HepG2 (cell line): ENCODE measurements around the gene CSF1R. TPM values are rescaled to one million over a fixed set of nuclear protein-coding genes. Genes with fewer than 3 reads are reported as not detected.

Source experiments
- ATAC-seq: fragments of 200-7000 bp; cut with Tn5 transposase; 3 replicates; pipeline ENCODE4 v1.9.1; 2020; ENCODE audit warnings: mild to moderate bottlenecking, moderate library complexity
- BruUV-seq: library from RNA; stranded (reverse); fragments of 400-500 nt; replicated peaks from 2 replicates; lab custom pipeline; 2021; lab: Mats Ljungman, UMichigan
- CTCF ChIA-PET: fragments of 300-600 bp; formaldehyde crosslinking; extraction: SDS; loops from one replicate; lab custom pipeline; 2021; ENCODE audit warnings: low total read pairs, inconsistent platforms, low intra/inter-chr PET ratio; lab: Yijun Ruan, JAX
- POLR2A ChIA-PET: fragments of 350-600 bp; sonication (Branson Sonifier 250); formaldehyde crosslinking; loops from one replicate; lab custom pipeline; 2020; ENCODE audit warnings: antibody characterized with exemption, inconsistent platforms; lab: Yijun Ruan, JAX
- DNase-seq: peaks from one replicate; pipeline ENCODE4 v3.0.0-alpha.2; 2015; ENCODE audit warnings: low spot score
- FAIRE-seq: peaks from 3 replicates; lab custom pipeline; 2011; peaks lifted over from hg19 to GRCh38; lab: Jason Lieb, UNC
- H2AFZ ChIP-seq: one replicate; pipeline ENCODE4 v1.6.1; 2011; ENCODE audit warnings: low read length, inconsistent platforms
- H3K27ac ChIP-seq: fragments of 300-600 bp; 3 replicates; pipeline ENCODE4 v1.8.0; 2011; ENCODE audit warnings: mixed run types, mild to moderate bottlenecking, mixed read lengths, low read length, inconsistent platforms; ENCODE audit not compliant: insufficient read depth; ENCODE audit errors: extremely low read length
- H3K27me3 ChIP-seq, 2 experiments: fragments of 200-600 bp in 1 of 2; 2 replicates in 1 of 2; 3 replicates in 1 of 2; pipeline versions ENCODE4 v1.6.0 to v1.8.0; 2011; ENCODE audit warnings: low read length in 2 of 2, mild to moderate bottlenecking in 2 of 2, moderate library complexity in 2 of 2, inconsistent platforms in 1 of 2; ENCODE audit not compliant: insufficient read depth in 2 of 2, control insufficient read depth in 1 of 2
- H3K36me3 ChIP-seq, 2 experiments: fragments of 200-600 bp in 1 of 2; replicated peaks in 1 of 2; 2 replicates in 1 of 2; 3 replicates in 1 of 2; pipeline versions ENCODE4 v1.5.1 to v1.8.0; 2011; ENCODE audit warnings: low read length in 2 of 2, inconsistent platforms in 1 of 2; ENCODE audit not compliant: insufficient read depth in 2 of 2, control insufficient read depth in 1 of 2
- H3K4me1 ChIP-seq: 2 replicates; pipeline ENCODE4 v1.5.1; 2012; ENCODE audit warnings: low read length, inconsistent platforms; ENCODE audit not compliant: insufficient read depth
- H3K4me2 ChIP-seq: 2 replicates; pipeline ENCODE4 v1.6.0; 2011; ENCODE audit warnings: low read depth, low read length, inconsistent platforms
- H3K4me3 ChIP-seq, 3 experiments: fragments of 200-600 bp in 1 of 3; sonication (generic), shearing (Covaris generic) in 1 of 3; replicated peaks in 1 of 3; 2 replicates each; pipeline ENCODE4 v1.5.1; 2011 to 2016; ENCODE audit warnings: low read length in 3 of 3, inconsistent platforms in 2 of 3, low read depth in 2 of 3, mild to moderate bottlenecking in 2 of 3, control low read depth in 1 of 3, mixed read lengths in 1 of 3; ENCODE audit not compliant: insufficient read depth in 1 of 3
- H3K79me2 ChIP-seq: one replicate; pipeline ENCODE4 v1.6.1; 2011; ENCODE audit warnings: low read length, inconsistent platforms; ENCODE audit not compliant: insufficient read depth
- H3K9ac ChIP-seq: 2 replicates; pipeline ENCODE4 v1.6.0; 2011; ENCODE audit warnings: mild to moderate bottlenecking, low read depth, low read length, inconsistent platforms; ENCODE audit not compliant: insufficient read depth
- H3K9me3 ChIP-seq: 2 replicates; pipeline ENCODE4 v1.5.1; 2012; ENCODE audit warnings: mild to moderate bottlenecking, low read length
- H4K20me1 ChIP-seq: 2 replicates; pipeline ENCODE4 v1.6.0; 2011; ENCODE audit warnings: inconsistent platforms, mild to moderate bottlenecking, low read length, moderate library complexity; ENCODE audit not compliant: insufficient read depth
- ARID5B ChIP-seq: IDR thresholded peaks from 2 replicates; pipeline ENCODE4 v1.4.0; 2020; ENCODE audit warnings: mild to moderate bottlenecking, missing genetic modification reagents
- ARNTL ChIP-seq: sonication (generic); formaldehyde crosslinking; IDR thresholded peaks from 2 replicates; pipeline ENCODE4 v1.4.0; 2020; ENCODE audit warnings: mild to moderate bottlenecking, missing genetic modification reagents
- FOXM1 ChIP-seq: sonication (generic); formaldehyde crosslinking; IDR thresholded peaks from 2 replicates; pipeline ENCODE4 v1.5.0; 2020; ENCODE audit warnings: missing genetic modification reagents
- MAFG ChIP-seq: sonication (generic); formaldehyde crosslinking; IDR thresholded peaks from 2 replicates; pipeline ENCODE4 v1.5.1; 2020; ENCODE audit warnings: mild to moderate bottlenecking, missing genetic modification reagents
- MIER3 ChIP-seq: IDR thresholded peaks from 2 replicates; pipeline ENCODE4 v1.6.1; 2016; ENCODE audit warnings: missing compliant biosample characterization, borderline replicate concordance
- MYPOP ChIP-seq: sonication (generic); formaldehyde crosslinking; IDR thresholded peaks from 2 replicates; pipeline ENCODE4 v1.8.1; 2023; ENCODE audit warnings: mild to moderate bottlenecking, moderate library complexity, missing genetic modification reagents
- NFKBIZ ChIP-seq: IDR thresholded peaks from 2 replicates; pipeline ENCODE4 v1.6.1; 2018; ENCODE audit warnings: missing genetic modification reagents, missing compliant biosample characterization
- ONECUT2 ChIP-seq: sonication (generic); formaldehyde crosslinking; IDR thresholded peaks from 2 replicates; pipeline ENCODE4 v1.4.0; 2020; ENCODE audit warnings: missing genetic modification reagents
- POLR2AphosphoS5 ChIP-seq: IDR thresholded peaks from 2 replicates; pipeline ENCODE4 v1.6.1; 2012; ENCODE audit warnings: low read depth, low read length
- PRDM10 ChIP-seq: sonication (generic); formaldehyde crosslinking; IDR thresholded peaks from 2 replicates; pipeline ENCODE4 v1.4.0; 2020; ENCODE audit warnings: low read depth, missing genetic modification reagents
- THRA ChIP-seq: sonication (generic); formaldehyde crosslinking; IDR thresholded peaks from 2 replicates; pipeline ENCODE4 v1.4.0; 2020; ENCODE audit warnings: missing genetic modification reagents, borderline replicate concordance
- ZNF446 ChIP-seq: sonication (generic); formaldehyde crosslinking; IDR thresholded peaks from 2 replicates; pipeline ENCODE4 v1.5.0; 2020; ENCODE audit warnings: mild to moderate bottlenecking, missing genetic modification reagents
- ZNF672 ChIP-seq: sonication (generic); formaldehyde crosslinking; IDR thresholded peaks from 2 replicates; pipeline ENCODE4 v1.8.1; 2022; ENCODE audit warnings: missing genetic modification reagents
- ZNF790 ChIP-seq: sonication (generic); formaldehyde crosslinking; IDR thresholded peaks from 2 replicates; pipeline ENCODE4 v1.8.0; 2022; ENCODE audit warnings: missing genetic modification reagents, mild to moderate bottlenecking, borderline replicate concordance
- in situ Hi-C: cut with HindIII; loops from 2 replicates; pipeline ENCODE4 v1.10.0; 2017; ENCODE audit warnings: low pct_unique_long_range_greater_than_20kb; ENCODE audit not compliant: extremely low pct_ligation_motif_present
- intact Hi-C: fragments of 100-400 bp; cut with micrococcal nuclease; formaldehyde crosslinking; loops from one replicate; pipeline ENCODE4 v1.10.0; 2022; ENCODE audit not compliant: unreplicated experiment
- polyA plus RNA-seq, 8 experiments: library from polyadenylated mRNA; depleted of rRNA in 3 of 8; stranded (reverse) in 7 of 8; unstranded in 1 of 8; fragments of >200 nt; fragmentation: Illumina TruSeq in 4 of 8; extraction: Trizol in 4 of 8; gene quantifications; 2 replicates each; pipeline versions ENCODE4 v1.2.1 to v1.2.3, GENCODE V29; 2011 to 2016; ENCODE audit warnings: low read depth in 4 of 8, missing spikeins in 1 of 8, mixed read lengths in 1 of 8; ENCODE audit not compliant: insufficient read depth in 1 of 8
- total RNA-seq, 5 experiments: library from RNA; depleted of rRNA; stranded (reverse); fragments of >200 nt; fragmentation: Illumina TruSeq; extraction: Trizol; gene quantifications; 2 replicates each; pipeline ENCODE4 v1.2.3, GENCODE V29; 2016; ENCODE audit warnings: low read depth in 1 of 5

Gene CSF1R
- total and polyA plus RNA-seq, 2 of the 13 experiments (the other 11 are each of a cell fraction or from before 2014, with no cell fraction given), result 0.01 TPM; not detected in 1

- POLR2A ChIA-PET, result no interaction called here
- H3K36me3 ChIP-seq, result peaks cover 49 to 91% of the 10 kb centered on the region in 2 experiments
- in situ Hi-C loops (no loop called here), intact Hi-C loops (loop anchor here (2.0 kb wide), 1 partner anchor 44 kb away; the partner anchor contains the start of genes HMGXB3 and TIGD6)
- no TSS peak for BruUV-seq
- H4K20me1 ChIP-seq, result no peaks in the 10 kb centered on the region
- no peaks in the 10 kb centered on the region for H3K27me3 ChIP-seq
- H3K27ac ChIP-seq, result no peak overlapping the region
- no peaks in the 10 kb centered on the region for H3K4me1 ChIP-seq
- no peak for DNase-seq
- H2AFZ ChIP-seq, result no peak overlapping the region
- no peaks in the 10 kb centered on the region for H3K79me2 ChIP-seq
- ATAC-seq, result no peak
- no peak overlapping the region for H3K4me2 ChIP-seq
- CTCF ChIA-PET, result no interaction called here
- H3K9me3 ChIP-seq, result no peaks in the 10 kb centered on the region
- no peak overlapping the region for H3K4me3 ChIP-seq
- no peak overlapping the region for H3K9ac ChIP-seq
- no peak for FAIRE-seq
- TF ChIP-seq ZNF446 (CRISPR knock-in tag) (no peak), ONECUT2 (no peak), MYPOP (CRISPR knock-in tag) (no peak), ARNTL (CRISPR knock-in tag) (no peak), PRDM10 (CRISPR knock-in tag) (no peak), ZNF790 (CRISPR knock-in tag) (no peak), THRA (CRISPR knock-in tag) (no peak), MIER3 (CRISPR knock-in tag) (no peak), ZNF672 (CRISPR knock-in tag) (no peak), ARID5B (CRISPR knock-in tag) (no peak), POLR2AphosphoS5 (no peak), FOXM1 (CRISPR knock-in tag) (no peak), NFKBIZ (no peak), MAFG (CRISPR knock-in tag) (no peak)
These were observed 42.0 kb downstream of the CSF1R start for GRCh38 chr5:150044329-150044681.
